Neural progenitor cell (in vitro differentiated cells): ENCODE data around the gene ZDHHC8.

Experiments used
- EZH2 ChIP-seq: fragments of 200-600 bp; sonication (generic); IDR thresholded peaks from 2 replicates; pipeline ENCODE4 v1.6.1; 2017; ENCODE audit warnings: antibody characterized with exemption, mild to moderate bottlenecking, moderate library complexity
- TF ChIP-seq, protein P1 (sequence below): fragments of 200-600 bp; sonication (generic); IDR thresholded peaks from 2 replicates; pipeline ENCODE4 v1.5.1; 2017; ENCODE audit warnings: antibody characterized with exemption, mild to moderate bottlenecking

- TF ChIP-seq, protein P1, sequence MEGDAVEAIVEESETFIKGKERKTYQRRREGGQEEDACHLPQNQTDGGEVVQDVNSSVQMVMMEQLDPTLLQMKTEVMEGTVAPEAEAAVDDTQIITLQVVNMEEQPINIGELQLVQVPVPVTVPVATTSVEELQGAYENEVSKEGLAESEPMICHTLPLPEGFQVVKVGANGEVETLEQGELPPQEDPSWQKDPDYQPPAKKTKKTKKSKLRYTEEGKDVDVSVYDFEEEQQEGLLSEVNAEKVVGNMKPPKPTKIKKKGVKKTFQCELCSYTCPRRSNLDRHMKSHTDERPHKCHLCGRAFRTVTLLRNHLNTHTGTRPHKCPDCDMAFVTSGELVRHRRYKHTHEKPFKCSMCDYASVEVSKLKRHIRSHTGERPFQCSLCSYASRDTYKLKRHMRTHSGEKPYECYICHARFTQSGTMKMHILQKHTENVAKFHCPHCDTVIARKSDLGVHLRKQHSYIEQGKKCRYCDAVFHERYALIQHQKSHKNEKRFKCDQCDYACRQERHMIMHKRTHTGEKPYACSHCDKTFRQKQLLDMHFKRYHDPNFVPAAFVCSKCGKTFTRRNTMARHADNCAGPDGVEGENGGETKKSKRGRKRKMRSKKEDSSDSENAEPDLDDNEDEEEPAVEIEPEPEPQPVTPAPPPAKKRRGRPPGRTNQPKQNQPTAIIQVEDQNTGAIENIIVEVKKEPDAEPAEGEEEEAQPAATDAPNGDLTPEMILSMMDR = no peak
- no peak for TF ChIP-seq EZH2
Observed at GRCh38 chr22:20170170-20170569, 38.6 kb downstream of the ZDHHC8 start.
